Nephron progenitor cell (in vitro differentiated cells): ENCODE results near the gene TMEM127.
A peak's percentile ranks its signal among the peaks of the same experiment; 100 is the strongest.

Experiments used
- DNase-seq: peaks from one replicate; pipeline ENCODE4 v3.0.0; 2021
- H3K27ac Mint-ChIP-seq: 2 replicates; pipeline ENCODE4 v1.8.0; 2021; ENCODE audit warnings: mild to moderate bottlenecking, moderate library complexity, mixed read lengths
- H3K27me3 Mint-ChIP-seq: 2 replicates; pipeline ENCODE4 v1.8.0; 2021; ENCODE audit warnings: mild to moderate bottlenecking, low read depth, mixed read lengths; ENCODE audit not compliant: poor library complexity
- H3K36me3 Mint-ChIP-seq: 2 replicates; pipeline ENCODE4 v1.8.0; 2021; ENCODE audit warnings: low read depth, mixed read lengths
- H3K4me1 Mint-ChIP-seq: 2 replicates; pipeline ENCODE4 v1.8.0; 2021; ENCODE audit warnings: mixed read lengths
- H3K4me3 Mint-ChIP-seq: 2 replicates; pipeline ENCODE4 v1.8.0; 2021; ENCODE audit warnings: mild to moderate bottlenecking, moderate library complexity, mixed read lengths
- H3K9me3 Mint-ChIP-seq: 2 replicates; pipeline ENCODE4 v1.8.0; 2021; ENCODE audit warnings: mild to moderate bottlenecking, moderate library complexity, mixed read lengths
- TF ChIP-seq, protein P1 (sequence below): fragments of 200-600 bp; sonication (generic); IDR thresholded peaks from 2 replicates; pipeline ENCODE4 v1.5.0; 2021; ENCODE audit warnings: antibody characterized with exemption

TMEM127 gene

GRCh38 chr2:96203130-96204028 is 62.4 kb downstream of the TMEM127 start:
- H3K36me3 Mint-ChIP-seq: peaks cover 42% of the 10 kb centered on the region
- H3K4me3 Mint-ChIP-seq: no peak overlapping the region
- peaks cover 48% of the 10 kb centered on the region for H3K4me1 Mint-ChIP-seq
- TF ChIP-seq, protein P1, sequence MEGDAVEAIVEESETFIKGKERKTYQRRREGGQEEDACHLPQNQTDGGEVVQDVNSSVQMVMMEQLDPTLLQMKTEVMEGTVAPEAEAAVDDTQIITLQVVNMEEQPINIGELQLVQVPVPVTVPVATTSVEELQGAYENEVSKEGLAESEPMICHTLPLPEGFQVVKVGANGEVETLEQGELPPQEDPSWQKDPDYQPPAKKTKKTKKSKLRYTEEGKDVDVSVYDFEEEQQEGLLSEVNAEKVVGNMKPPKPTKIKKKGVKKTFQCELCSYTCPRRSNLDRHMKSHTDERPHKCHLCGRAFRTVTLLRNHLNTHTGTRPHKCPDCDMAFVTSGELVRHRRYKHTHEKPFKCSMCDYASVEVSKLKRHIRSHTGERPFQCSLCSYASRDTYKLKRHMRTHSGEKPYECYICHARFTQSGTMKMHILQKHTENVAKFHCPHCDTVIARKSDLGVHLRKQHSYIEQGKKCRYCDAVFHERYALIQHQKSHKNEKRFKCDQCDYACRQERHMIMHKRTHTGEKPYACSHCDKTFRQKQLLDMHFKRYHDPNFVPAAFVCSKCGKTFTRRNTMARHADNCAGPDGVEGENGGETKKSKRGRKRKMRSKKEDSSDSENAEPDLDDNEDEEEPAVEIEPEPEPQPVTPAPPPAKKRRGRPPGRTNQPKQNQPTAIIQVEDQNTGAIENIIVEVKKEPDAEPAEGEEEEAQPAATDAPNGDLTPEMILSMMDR: no peak
- H3K27ac Mint-ChIP-seq: peak overlapping the region; percentile 45
- peaks cover 3% of the 10 kb centered on the region for H3K9me3 Mint-ChIP-seq
- H3K27me3 Mint-ChIP-seq: no peaks in the 10 kb centered on the region
- no peak for DNase-seq

GRCh38 chr2:96202152-96202854 is 63.5 kb downstream of the TMEM127 start:
- Mint-ChIP-seq H3K27me3 (no peaks in the 10 kb centered on the region), H3K4me1 (peaks cover 41% of the 10 kb centered on the region), H3K27ac (no peak overlapping the region), H3K4me3 (no peak overlapping the region), H3K9me3 (peaks cover 3% of the 10 kb centered on the region), H3K36me3 (peaks cover 47% of the 10 kb centered on the region)
- no peak for DNase-seq
- TF ChIP-seq, protein P1: no peak

DNA sequence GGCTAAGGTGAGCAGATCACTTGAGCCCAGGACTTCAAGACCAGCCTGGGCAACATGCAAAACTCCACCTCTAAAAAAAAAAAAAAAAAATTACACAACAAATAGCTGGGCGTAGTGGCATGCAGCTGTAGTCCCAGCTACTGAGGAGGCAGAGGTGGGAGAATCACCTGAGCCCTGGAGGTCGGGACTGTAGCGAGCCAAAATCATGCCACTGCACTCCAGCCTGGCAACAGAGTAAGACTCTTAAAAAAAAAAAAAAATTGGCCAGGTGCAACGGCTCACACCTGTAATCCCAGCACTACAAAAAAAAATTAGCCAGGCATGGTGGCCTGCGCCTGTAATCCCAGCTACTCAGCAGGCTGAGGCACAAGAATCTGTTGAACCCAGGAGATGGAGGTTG is 64.5 kb downstream of the TMEM127 start:
- no peak overlapping the region for H3K27ac Mint-ChIP-seq
- H3K27me3 Mint-ChIP-seq: no peaks in the 10 kb centered on the region
- DNase-seq: no peak
- H3K4me1 Mint-ChIP-seq: peaks cover 31% of the 10 kb centered on the region
- no peak overlapping the region for H3K4me3 Mint-ChIP-seq
- TF ChIP-seq, protein P1: no peak
- H3K9me3 Mint-ChIP-seq: peaks cover 3% of the 10 kb centered on the region
- H3K36me3 Mint-ChIP-seq: peaks cover 48% of the 10 kb centered on the region

GRCh38 chr2:96198921-96199320 is 66.9 kb downstream of the TMEM127 start:
- TF ChIP-seq, protein P1: no peak
- no peak for DNase-seq
- Mint-ChIP-seq H3K9me3 (peaks cover 3% of the 10 kb centered on the region), H3K4me3 (no peak overlapping the region), H3K27me3 (no peaks in the 10 kb centered on the region), H3K36me3 (peaks cover 49% of the 10 kb centered on the region), H3K27ac (no peak overlapping the region), H3K4me1 (peaks cover 11% of the 10 kb centered on the region)
